Brain microvascular endothelial cell (primary cell): ENCODE data around the gene TBC1D22B.

Experiments
- DNase-seq: peaks from one replicate; pipeline ENCODE4 v3.0.0-alpha.2; 2020
- H3K27ac ChIP-seq: fragments of 250-450 bp; sonication (Bioruptor Pico); 2 replicates; pipeline ENCODE4 v1.5.1; 2020; ENCODE audit warnings: mild to moderate bottlenecking, moderate library complexity
- H3K27me3 ChIP-seq: fragments of 250-450 bp; sonication (Bioruptor Pico); replicated peaks from 2 replicates; pipeline ENCODE4 v1.5.1; 2020; ENCODE audit warnings: mild to moderate bottlenecking
- H3K36me3 ChIP-seq: fragments of 250-450 bp; sonication (Bioruptor Pico); replicated peaks from 2 replicates; pipeline ENCODE4 v1.5.1; 2020; ENCODE audit warnings: mild to moderate bottlenecking
- H3K4me3 ChIP-seq: 2 replicates; pipeline ENCODE4 v1.5.1; 2011; ENCODE audit warnings: low read depth, mild to moderate bottlenecking, control low read depth, low read length, moderate library complexity
- CTCF ChIP-seq: IDR thresholded peaks from 2 replicates; pipeline ENCODE4 v1.5.1; 2011; ENCODE audit warnings: low read depth, mild to moderate bottlenecking, moderate library complexity, low read length, control low read depth, inconsistent platforms; ENCODE audit errors: missing control alignments
- in situ Hi-C: cut with HindIII; loops from 2 replicates; pipeline ENCODE4 v1.10.0; 2017; ENCODE audit warnings: low sequenced_read_pairs, low pct_ligation_motif_present

The TBC1D22B gene

GRCh38 chr6:37251211-37251780 lies 6.3 kb upstream of the TBC1D22B start:
- Histone ChIP-seq H3K4me3 (no peak overlapping the region), H3K27ac (peak overlapping the region; percentile 71), H3K27me3 (no peaks in the 10 kb centered on the region), H3K36me3 (no peaks in the 10 kb centered on the region)
- in situ Hi-C loops = no loop called here
- DNase-seq = no peak
- TF ChIP-seq CTCF = no peak

- TF ChIP-seq CTCF = no peak
- no peaks in the 10 kb centered on the region for H3K36me3 ChIP-seq
- H3K27ac ChIP-seq = no peak overlapping the region
- H3K4me3 ChIP-seq = no peak overlapping the region
- H3K27me3 ChIP-seq = no peaks in the 10 kb centered on the region
- DNase-seq = no peak
- in situ Hi-C loops = no loop called here
These were observed 4.0 kb upstream of the TBC1D22B start for GRCh38 chr6:37253486-37254007.

GRCh38 chr6:37254881-37255280 lies 2.7 kb upstream of the TBC1D22B start:
- H3K27me3 ChIP-seq = no peaks in the 10 kb centered on the region
- H3K27ac ChIP-seq = no peak overlapping the region
- no peak for TF ChIP-seq CTCF
- in situ Hi-C loops = no loop called here
- no peaks in the 10 kb centered on the region for H3K36me3 ChIP-seq
- H3K4me3 ChIP-seq = no peak overlapping the region
- no peak for DNase-seq

GRCh38 chr6:37256692-37257319 lies 766 bp upstream of the TBC1D22B start:
- Histone ChIP-seq H3K27ac (no peak overlapping the region), H3K4me3 (peak overlapping the region; percentile 96), H3K36me3 (no peaks in the 10 kb centered on the region), H3K27me3 (no peaks in the 10 kb centered on the region)
- DNase-seq = no peak
- in situ Hi-C loops = no loop called here
- no peak for TF ChIP-seq CTCF

- peak overlapping the region; percentile 96 for H3K4me3 ChIP-seq
- DNase-seq = no peak
- H3K27ac ChIP-seq = no peak overlapping the region
- no peak for TF ChIP-seq CTCF
- no peaks in the 10 kb centered on the region for H3K36me3 ChIP-seq
- in situ Hi-C loops = no loop called here
- H3K27me3 ChIP-seq = no peaks in the 10 kb centered on the region
These were observed 295 bp upstream of the TBC1D22B start for GRCh38 chr6:37257320-37257633.
